ENCODE results near the gene ZNF549. TPM values are rescaled to one million over a fixed set of nuclear protein-coding genes. Genes with fewer than 3 reads are reported as not detected.
A peak's percentile ranks its signal among the peaks of the same experiment; 100 is the strongest.

ZNF549 gene
- total and polyA plus RNA-seq, 4 donors = 0.66 to 4.5 (median 1.5) TPM

DNA sequence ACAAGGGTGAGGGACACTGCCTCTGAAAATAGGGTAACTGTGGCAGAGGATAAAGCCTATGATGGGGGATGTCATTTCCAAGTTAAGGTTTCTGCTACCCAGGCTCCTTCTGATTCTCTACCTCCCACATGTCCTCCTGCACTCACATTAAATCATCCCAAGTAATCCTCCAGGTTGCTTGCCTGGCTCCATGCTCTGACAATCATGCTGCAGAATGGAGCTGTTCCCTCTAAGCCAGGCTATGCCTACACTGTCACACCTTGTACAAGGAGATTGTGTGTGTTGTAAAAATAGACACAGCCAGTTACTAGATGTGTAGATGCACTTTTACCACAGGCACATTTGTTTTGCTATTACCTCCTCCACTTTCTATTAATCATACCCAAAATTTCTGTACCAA, 43.6 kb downstream of the ZNF549 start:
- Histone ChIP-seq H3K4me1 (ENCODE audit: control insufficient read depth in 4 of 4, insufficient read depth in 4 of 4, low read length in 3 of 4) (no peaks in the 10 kb centered on the region), H3K4me3 (ENCODE audit: low read depth in 1 of 3, low read length in 3 of 3) (peak overlapping the region in 2 of 3 donors; percentile 30 to 46), H3K27ac (ENCODE audit: low read depth in 1 of 2, low read length in 2 of 2) (no peak overlapping the region), H3K36me3 (ENCODE audit: control insufficient read depth in 4 of 4, insufficient read depth in 3 of 4, low read depth in 1 of 4, low read length in 3 of 4) (peaks cover 8 to 40% (median 38%) of the 10 kb centered on the region in 4 donors), H3K9ac (ENCODE audit: low read depth in 1 of 2, low read length in 2 of 2) (no peak overlapping the region), H3K27me3 (ENCODE audit: control insufficient read depth in 4 of 4, insufficient read depth in 4 of 4, low read length in 3 of 4) (no peaks in the 10 kb centered on the region), H3K9me3 (ENCODE audit: control insufficient read depth in 4 of 4, low read length in 3 of 4) (peaks cover 65 to 96% (median 92%) of the 10 kb centered on the region in 4 donors)
- TF ChIP-seq NR2F2 (IDR thresholded peaks at IDR 0.05) = no peak
- DNase-seq (ENCODE audit: low spot score) = no peak

DNA sequence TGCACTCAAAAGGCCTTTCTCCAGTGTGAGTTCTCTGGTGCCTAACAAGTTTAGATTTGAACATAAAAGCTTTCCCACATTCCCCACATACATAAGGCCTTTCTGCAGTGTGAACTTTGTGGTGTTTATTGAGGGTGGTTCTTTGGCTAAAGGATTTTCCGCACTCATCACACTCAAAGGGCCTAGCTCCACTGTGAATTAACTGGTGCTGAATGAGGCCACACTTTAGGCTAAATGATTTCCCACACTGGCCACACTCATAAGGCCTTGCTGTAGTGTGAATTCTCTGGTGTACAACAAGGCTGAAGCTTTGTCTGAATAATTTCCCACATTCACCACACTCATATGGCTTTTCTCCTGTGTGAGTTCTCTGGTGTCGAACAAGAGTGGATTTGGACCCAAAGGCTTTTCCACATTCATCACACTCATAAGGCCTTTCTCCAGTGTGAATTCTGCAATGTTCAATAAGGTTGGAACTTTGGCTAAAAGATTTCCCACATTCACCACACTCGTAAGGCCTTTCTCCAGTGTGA, 45.3 kb downstream of the ZNF549 start:
- no peak overlapping the region for H3K27ac ChIP-seq (ENCODE audit: low read depth in 1 of 2, low read length in 2 of 2)
- H3K9me3 ChIP-seq (ENCODE audit: control insufficient read depth in 4 of 4, low read length in 3 of 4) = peaks cover 64 to 94% (median 90%) of the 10 kb centered on the region in 4 donors
- H3K27me3 ChIP-seq (ENCODE audit: control insufficient read depth in 4 of 4, insufficient read depth in 4 of 4, low read length in 3 of 4) = no peaks in the 10 kb centered on the region
- H3K4me3 ChIP-seq (ENCODE audit: low read depth in 1 of 3, low read length in 3 of 3) = peak overlapping the region in 2 of 3 donors; percentile 67 to 73
- H3K4me1 ChIP-seq (ENCODE audit: control insufficient read depth in 4 of 4, insufficient read depth in 4 of 4, low read length in 3 of 4) = peaks cover 0 to under 1% (median 0%) of the 10 kb centered on the region in 4 donors
- DNase-seq (ENCODE audit: low spot score) = no peak
- H3K36me3 ChIP-seq (ENCODE audit: control insufficient read depth in 4 of 4, insufficient read depth in 3 of 4, low read depth in 1 of 4, low read length in 3 of 4) = peaks cover 10 to 52% (median 50%) of the 10 kb centered on the region in 4 donors
- 98% methylated on average over 3 of the region's 3 CpGs for WGBS
- H3K9ac ChIP-seq (ENCODE audit: low read depth in 1 of 2, low read length in 2 of 2) = no peak overlapping the region
- TF ChIP-seq, protein P1, sequence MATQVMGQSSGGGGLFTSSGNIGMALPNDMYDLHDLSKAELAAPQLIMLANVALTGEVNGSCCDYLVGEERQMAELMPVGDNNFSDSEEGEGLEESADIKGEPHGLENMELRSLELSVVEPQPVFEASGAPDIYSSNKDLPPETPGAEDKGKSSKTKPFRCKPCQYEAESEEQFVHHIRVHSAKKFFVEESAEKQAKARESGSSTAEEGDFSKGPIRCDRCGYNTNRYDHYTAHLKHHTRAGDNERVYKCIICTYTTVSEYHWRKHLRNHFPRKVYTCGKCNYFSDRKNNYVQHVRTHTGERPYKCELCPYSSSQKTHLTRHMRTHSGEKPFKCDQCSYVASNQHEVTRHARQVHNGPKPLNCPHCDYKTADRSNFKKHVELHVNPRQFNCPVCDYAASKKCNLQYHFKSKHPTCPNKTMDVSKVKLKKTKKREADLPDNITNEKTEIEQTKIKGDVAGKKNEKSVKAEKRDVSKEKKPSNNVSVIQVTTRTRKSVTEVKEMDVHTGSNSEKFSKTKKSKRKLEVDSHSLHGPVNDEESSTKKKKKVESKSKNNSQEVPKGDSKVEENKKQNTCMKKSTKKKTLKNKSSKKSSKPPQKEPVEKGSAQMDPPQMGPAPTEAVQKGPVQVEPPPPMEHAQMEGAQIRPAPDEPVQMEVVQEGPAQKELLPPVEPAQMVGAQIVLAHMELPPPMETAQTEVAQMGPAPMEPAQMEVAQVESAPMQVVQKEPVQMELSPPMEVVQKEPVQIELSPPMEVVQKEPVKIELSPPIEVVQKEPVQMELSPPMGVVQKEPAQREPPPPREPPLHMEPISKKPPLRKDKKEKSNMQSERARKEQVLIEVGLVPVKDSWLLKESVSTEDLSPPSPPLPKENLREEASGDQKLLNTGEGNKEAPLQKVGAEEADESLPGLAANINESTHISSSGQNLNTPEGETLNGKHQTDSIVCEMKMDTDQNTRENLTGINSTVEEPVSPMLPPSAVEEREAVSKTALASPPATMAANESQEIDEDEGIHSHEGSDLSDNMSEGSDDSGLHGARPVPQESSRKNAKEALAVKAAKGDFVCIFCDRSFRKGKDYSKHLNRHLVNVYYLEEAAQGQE (IDR thresholded peaks at IDR 0.05) = no peak
- TF ChIP-seq RXRA (IDR thresholded peaks at IDR 0.05) (no peak), EGR1 (IDR thresholded peaks at IDR 0.05; ENCODE audit: low read depth in 2 of 2) (no peak), JUND (IDR thresholded peaks at IDR 0.05) (no peak), NR2F2 (IDR thresholded peaks at IDR 0.05) (no peak), SP1 (IDR thresholded peaks at IDR 0.05) (no peak), GABPA (IDR thresholded peaks at IDR 0.05 in 1 of 2, conservative IDR thresholded peaks at IDR 0.05 in 1 of 2) (no peak), FOXA1 (IDR thresholded peaks at IDR 0.05) (no peak), HNF4A (conservative IDR thresholded peaks at IDR 0.05) (no peak)

DNA sequence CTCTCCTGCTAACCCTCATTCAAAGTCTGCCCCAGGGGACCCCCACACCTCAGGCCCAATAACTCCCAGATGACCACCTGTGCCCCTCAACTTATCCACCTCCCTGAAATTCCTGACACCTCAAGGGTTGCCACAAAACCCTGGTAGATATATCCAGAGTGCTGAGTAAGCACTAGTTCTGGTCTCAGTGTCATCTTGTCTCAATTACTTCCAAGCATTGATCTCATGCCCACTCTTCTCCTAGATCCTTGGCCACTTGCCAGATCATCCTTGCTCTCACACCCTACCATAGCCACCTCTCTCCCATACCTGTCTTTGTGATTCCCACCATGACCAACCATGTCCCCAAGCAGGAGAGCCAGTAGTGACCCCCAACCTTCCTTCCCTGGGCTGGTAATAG, 49.5 kb downstream of the ZNF549 start:
- Histone ChIP-seq H3K36me3 (ENCODE audit: control insufficient read depth in 4 of 4, insufficient read depth in 3 of 4, low read depth in 1 of 4, low read length in 3 of 4) (peaks cover 10 to 52% (median 50%) of the 10 kb centered on the region in 4 donors), H3K9ac (ENCODE audit: low read depth in 1 of 2, low read length in 2 of 2) (no peak overlapping the region), H3K9me3 (ENCODE audit: control insufficient read depth in 4 of 4, low read length in 3 of 4) (peaks cover 47 to 66% (median 61%) of the 10 kb centered on the region in 4 donors), H3K4me3 (ENCODE audit: low read depth in 1 of 3, low read length in 3 of 3) (peak overlapping the region in 2 of 3 donors; percentile 51 to 72), H3K4me1 (ENCODE audit: control insufficient read depth in 4 of 4, insufficient read depth in 4 of 4, low read length in 3 of 4) (peaks cover 0 to 13% (median 9%) of the 10 kb centered on the region in 4 donors), H3K27me3 (ENCODE audit: control insufficient read depth in 4 of 4, insufficient read depth in 4 of 4, low read length in 3 of 4) (no peaks in the 10 kb centered on the region), H3K27ac (ENCODE audit: low read depth in 1 of 2, low read length in 2 of 2) (no peak overlapping the region)
- DNase-seq (ENCODE audit: low spot score) = no peak
- TF ChIP-seq HNF4A (conservative IDR thresholded peaks at IDR 0.05) (no peak), HNF4G (IDR thresholded peaks at IDR 0.05) (no peak), SP1 (IDR thresholded peaks at IDR 0.05) (no peak), RAD21 (IDR thresholded peaks at IDR 0.05) (no peak), FOXA2 (IDR thresholded peaks at IDR 0.05) (no peak), FOXA1 (IDR thresholded peaks at IDR 0.05) (no peak), YY1 (IDR thresholded peaks at IDR 0.05) (no peak), RXRA (IDR thresholded peaks at IDR 0.05) (no peak), EGR1 (IDR thresholded peaks at IDR 0.05; ENCODE audit: low read depth in 2 of 2) (no peak), GABPA (IDR thresholded peaks at IDR 0.05 in 1 of 2, conservative IDR thresholded peaks at IDR 0.05 in 1 of 2) (no peak), TAF1 (conservative IDR thresholded peaks at IDR 0.05) (no peak)
- TF ChIP-seq, protein P2, sequence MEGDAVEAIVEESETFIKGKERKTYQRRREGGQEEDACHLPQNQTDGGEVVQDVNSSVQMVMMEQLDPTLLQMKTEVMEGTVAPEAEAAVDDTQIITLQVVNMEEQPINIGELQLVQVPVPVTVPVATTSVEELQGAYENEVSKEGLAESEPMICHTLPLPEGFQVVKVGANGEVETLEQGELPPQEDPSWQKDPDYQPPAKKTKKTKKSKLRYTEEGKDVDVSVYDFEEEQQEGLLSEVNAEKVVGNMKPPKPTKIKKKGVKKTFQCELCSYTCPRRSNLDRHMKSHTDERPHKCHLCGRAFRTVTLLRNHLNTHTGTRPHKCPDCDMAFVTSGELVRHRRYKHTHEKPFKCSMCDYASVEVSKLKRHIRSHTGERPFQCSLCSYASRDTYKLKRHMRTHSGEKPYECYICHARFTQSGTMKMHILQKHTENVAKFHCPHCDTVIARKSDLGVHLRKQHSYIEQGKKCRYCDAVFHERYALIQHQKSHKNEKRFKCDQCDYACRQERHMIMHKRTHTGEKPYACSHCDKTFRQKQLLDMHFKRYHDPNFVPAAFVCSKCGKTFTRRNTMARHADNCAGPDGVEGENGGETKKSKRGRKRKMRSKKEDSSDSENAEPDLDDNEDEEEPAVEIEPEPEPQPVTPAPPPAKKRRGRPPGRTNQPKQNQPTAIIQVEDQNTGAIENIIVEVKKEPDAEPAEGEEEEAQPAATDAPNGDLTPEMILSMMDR (IDR thresholded peaks at IDR 0.05; ENCODE audit: low read depth, low read length, missing input control) = no peak
- TF ChIP-seq, protein P1 (IDR thresholded peaks at IDR 0.05) = no peak
